GM18517 (cell line): ENCODE data around the gene TEX12.
"Not testable (repeated sequence)": the region's sequence is repeated elsewhere in the genome, so short reads cannot be mapped to it uniquely, and the experiment has no call there.

ENCODE experiments used
- ATAC-seq: cut with Tn5 transposase; IDR thresholded peaks from one replicate; pipeline ENCODE4 v1.9.1; 2021; ENCODE audit warnings: mild to moderate bottlenecking, moderate library complexity; ENCODE audit not compliant: unreplicated experiment

Gene TEX12

DNA sequence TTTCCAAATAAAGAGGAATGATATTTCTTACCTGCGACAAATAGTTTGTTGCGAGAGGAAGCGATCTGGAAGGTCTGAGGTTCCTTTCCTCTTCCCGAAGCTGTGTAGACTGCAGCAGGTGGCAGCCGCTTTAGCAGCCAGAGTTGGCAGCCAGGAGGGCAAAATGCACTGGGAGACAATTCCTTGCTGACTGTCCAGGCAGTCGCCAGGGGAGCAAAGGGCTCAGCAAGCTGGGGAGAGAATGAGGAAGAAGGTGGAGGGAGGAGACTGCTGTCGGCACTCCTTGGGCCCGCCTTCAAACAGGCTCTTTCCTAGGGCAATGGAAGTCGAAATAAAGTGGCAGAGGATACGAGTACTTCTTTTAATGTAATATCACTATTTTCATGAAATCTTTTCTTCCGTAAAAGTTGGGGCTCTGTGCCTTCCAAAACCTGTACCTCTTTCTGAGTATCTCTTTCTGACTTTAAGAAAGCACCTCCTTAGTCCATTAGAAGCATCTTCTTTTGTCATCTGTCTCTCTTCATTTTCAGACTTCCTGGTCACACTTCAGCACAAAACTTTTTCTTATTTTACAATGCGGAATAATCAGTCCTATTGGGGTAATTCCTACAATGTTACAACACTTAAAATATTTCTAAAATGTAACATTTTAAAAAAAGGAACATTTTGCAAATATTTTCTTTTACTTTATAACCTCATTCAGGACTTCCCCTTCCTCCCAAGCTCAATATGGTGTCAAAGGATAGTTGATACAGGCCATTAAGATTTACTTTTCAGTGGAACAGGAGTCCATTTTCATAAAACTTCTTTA lies 3.1 kb upstream of the TEX12 start, which contains the start of gene IL18:
Gene IL18 (minus strand): TSS at position 220 of the 811 bp plus-strand sequence. CDS start 9,041 bp downstream, outside the sequence.
- ATAC-seq, result no peak

DNA sequence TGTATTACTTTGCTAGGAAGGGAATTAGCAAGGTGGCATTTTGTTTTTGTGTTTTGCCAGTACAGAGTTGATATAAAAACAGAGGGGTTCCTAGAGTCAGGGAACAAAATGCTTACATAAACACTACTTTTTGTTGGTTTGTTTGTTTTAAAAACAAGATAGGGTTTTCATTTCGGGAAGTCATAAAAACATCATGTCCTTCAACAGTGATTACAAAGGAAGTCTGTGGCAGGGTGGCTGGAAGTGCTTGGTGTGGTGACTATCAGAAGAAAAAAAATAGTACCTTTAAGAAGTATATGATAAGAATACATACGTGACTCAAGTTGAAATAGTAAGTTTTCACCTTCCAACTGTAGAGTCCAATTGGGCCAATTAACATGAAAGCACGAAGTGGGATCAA lies 2.1 kb upstream of the TEX12 start:
- no peak for ATAC-seq

DNA sequence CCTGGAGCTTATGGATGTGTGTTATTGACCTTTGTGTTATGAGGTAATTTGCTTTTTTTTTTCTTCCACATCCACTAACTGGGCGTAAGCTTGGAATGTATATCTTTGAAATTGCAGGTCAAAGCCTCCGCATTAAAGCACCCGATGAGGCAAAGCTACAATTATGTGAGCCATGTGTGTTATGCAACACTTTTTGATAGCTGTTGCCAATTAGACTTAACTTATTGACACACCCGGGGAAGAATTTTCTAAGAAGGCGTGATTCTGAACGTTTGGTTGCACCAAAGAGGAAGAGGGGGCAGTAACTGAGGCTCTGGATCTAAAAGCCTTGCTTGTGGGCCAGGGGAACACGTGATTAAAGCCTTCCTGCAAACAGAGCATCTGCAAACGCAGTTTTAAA lies 610 bp upstream of the TEX12 start:
- ATAC-seq, result no peak

DNA sequence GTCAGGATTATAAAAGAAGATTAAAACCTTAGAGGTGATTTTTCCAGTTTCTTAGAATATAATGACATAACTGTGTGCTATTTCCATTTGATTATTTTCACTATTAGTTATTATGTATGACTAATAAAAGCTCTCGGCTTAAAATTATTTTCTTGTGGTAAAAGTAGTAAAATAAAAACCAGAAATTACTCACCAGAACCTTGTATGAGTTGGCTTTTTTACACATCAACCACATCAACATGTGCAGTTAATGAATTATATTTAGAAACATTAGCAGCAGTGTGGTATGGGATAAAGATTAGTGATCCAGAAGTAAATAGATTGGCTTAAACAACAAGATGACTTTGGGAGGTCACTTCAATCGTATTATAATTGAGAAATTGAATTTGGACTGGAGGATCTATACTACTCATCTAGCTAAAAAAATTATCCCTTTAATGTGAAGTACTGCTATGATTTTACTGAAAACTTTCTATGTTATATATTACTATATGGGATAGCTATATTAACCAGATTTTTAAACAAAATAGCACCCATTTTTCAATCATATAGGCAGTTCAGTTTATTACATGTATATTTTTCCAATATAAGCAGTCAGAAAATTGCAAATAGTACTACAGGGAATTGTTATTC lies 5.3 kb downstream of the TEX12 start:
- peak; percentile 59 for ATAC-seq

DNA sequence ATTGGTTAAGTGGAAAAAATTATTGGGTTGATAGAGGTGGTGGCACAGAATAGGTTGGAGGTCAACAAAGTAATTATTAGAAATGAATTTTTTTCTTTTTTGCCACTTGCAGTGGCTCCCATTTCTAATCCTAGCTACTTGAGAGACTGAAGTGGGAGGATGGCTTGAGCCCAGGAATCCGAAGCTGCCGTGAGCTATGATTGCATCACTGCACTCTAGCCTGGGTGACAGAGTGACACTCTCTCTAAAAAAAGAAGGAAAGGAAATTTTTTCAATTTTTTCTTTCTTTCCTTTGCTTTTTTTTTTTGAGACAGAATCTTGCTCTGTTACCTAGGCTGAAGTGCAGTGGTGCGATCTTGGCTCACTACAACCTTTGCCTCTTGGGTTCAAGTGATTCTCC lies 6.0 kb downstream of the TEX12 start:
- ATAC-seq, result no peak

DNA sequence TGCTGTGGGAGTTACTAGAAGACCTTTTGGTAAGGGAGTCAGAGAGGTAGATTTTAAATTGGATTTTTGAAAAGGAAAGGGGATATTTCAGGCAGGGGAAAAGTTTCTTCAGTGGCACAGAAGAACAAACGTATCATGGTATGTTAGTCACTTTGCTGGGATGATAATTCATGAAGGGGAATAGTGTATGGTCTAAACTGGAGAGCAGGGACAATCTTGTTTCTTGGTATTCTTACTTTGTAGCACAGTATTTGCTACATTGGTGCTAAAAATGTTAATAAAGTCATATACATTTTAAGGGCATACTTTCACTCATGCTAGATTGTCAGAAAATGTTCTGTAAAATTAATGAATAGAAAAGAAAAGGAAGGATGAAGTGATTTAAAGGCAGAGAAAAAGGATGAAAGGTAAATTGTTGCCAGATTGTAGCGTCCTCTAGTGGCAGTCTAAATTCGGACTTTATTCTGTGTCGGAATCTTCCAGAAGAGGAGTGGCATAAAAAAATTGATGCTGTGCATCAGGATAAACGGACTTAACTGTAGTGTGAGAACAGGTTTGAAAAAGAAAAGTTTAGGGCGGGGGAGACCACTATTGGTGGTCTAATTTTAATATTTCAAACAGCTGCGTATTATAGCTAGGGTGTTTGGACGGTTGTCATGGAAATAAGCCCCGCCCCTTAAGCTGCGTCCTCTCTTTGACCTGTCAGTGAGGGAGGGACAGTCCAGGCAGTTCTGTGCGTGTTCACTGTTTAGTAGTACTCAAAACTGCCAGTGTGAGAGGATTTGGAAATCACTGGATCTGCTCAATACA lies 7.8 kb downstream of the TEX12 start, which contains the start of gene BCO2:
Gene BCO2 (plus strand): TSS at position 724 of the 810 bp plus-strand sequence. CDS start 90 bp downstream, outside the sequence.
- peak; percentile 52 for ATAC-seq

DNA sequence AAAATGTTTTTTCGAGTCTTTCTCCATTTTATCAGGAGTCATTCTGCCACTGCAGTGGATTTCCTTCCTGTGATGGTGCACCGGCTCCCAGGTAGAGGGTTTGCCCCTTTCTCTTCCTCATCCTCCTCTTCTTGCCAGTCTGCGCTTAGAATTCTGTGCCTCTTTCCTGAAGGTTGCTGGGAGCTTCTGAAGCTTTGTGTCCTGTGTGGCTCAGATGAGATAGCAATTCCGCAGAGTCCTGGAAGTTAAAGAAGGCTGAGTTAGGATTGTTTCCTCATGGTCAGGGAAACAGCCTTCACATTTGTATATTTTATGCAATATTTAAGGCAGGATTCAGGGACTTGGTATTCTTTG lies 8.4 kb downstream of the TEX12 start:
- ATAC-seq, result no peak

DNA sequence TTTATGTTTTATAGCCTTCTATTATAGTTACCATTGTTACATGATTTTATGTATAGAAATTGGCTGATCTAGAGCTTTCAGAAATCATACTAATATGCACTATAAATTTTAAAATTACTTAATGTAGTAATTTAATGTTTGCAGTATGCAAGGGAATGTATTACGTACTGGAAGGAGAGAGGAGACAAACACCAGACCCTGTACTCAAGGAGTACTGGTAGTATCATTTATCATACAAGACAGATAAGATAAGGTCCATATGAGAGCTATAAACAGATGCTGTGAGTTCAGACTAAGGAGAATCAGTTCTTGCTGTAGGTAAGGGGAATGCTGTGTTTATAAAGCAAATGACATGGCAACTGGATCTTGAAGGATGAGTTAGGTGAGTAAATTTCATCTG lies 8.9 kb downstream of the TEX12 start:
- no peak for ATAC-seq

DNA sequence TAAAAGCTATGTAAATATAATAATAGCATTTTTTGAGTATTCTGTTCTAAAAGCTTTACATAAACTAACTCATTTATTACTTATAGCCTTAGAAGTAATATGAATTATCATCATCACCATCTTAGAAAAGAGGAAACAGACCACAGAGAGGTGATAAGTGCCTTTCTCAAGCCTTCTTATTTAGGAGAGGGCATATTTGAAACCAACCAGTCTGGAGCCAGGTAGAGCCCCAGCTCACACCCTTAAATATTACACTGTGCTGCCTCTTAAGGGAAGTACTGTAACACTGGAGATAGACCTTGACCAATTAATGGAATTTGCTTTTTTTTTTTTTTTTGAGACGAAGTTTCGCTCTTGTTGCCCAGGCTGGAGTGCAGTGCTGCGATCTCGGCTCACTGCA lies 10.4 kb downstream of the TEX12 start:
- ATAC-seq, result no peak

DNA sequence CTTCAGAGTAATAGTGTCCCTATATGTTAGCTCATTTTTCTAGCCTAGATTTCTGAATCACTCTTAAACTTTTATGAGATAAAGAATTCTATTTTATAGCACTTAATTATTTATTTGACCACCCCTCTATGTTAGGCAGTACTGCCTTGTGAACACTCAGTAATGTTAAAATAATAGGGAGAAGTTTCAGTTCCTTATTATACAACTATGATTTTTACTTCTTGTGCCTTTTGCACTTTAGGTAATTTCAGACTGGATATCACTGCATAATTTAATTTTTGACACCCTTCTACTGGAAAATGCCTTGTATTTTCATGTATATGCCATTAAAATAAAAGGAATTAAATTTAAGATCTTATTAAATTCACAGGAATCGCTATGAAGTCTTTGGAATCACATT lies 11.3 kb downstream of the TEX12 start:
- no peak for ATAC-seq

DNA sequence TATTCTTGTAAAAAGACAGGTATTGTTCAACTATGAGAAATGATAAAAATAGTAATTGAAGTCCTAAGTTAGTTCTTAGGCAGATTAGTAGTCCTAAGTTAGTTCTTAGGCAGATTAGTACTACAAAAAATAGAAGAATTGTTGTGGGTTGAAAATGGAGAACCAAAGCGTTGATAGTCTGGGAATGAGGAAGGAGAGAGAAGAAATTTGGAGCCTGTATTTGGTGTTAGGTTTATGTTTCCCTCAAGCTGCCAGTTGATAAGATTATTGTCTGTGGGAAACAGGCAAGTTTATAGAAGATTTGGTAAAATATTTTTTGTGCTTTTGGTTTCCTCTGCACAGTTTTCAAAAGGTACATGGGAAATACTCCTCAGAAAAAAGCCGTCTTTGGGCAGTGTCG lies 11.8 kb downstream of the TEX12 start:
- ATAC-seq, result no peak

DNA sequence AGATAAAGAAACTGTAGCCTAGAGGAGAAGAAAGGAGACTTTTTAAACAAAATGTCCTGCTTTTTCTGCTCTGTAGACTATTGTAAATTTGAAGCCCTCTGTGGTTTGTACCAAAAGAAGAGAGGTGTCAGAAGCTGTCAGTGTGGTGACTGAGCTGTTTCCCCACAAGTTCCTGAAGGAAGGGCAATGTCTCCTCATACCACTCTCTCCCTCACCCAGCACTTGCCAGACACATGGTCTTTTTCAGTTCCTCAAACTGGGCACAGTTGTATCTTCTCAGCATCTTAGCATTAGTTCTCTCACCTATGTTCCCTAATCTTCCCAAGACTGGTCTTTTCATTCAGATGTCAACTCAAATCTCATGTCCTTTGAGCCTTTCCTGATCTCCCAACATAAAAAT lies 12.4 kb downstream of the TEX12 start:
- no peak for ATAC-seq

DNA sequence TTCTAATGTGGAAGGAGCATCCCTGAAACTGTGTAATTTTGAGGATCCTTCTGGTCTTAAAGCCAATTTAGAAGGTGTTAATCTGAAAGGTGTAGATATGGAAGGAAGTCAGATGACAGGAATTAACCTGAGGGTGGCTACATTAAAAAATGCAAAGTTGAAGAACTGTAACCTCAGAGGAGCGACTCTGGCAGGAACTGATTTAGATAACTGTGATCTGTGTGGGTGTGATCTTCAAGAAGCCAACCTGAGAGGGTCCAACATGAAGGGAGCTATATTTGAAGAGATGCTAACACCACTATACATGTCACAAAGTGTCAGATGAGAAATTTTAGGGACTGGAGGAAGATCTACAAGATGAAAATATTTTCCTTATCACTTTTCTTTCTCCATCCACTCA lies 15.7 kb downstream of the TEX12 start:
- ATAC-seq, result no peak

DNA sequence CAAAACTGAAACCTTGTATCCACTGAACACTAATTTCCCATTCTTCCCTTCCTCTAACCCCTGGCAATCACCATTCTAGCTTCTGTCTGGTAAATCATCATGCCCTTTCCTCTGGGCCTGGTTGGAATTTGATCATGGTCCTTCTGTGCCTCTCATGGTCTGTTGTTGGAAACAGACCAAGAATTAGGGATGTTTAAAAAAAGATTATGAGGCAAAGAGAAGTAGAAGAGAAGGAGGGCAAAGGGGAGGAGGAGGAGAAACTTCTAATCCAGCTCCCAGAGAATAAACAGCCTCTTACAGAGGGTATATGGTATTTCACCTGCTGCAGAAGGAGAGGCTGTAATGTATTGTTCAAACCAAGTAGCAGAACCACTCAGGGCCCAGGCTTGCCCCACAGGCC lies 18.7 kb downstream of the TEX12 start:
- no peak for ATAC-seq

DNA sequence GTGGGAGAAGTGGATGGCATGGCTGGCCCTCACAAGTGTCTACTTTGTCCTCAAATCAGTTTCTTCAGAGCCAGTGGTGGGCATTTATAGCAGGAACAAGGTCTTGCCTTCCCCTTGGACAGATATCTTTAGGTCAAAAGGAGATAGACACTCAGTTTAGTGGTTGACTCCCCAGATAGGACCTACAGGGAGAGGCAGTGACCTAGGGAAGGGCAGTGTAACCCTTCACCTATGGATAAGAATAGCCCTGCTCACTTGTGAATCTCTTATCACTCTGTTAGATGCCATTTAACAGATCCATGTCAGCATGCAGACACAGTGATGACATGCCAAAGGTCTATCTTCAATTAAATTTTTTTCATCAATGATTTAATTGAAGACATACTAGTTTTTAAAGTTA lies 19.1 kb downstream of the TEX12 start:
- no peak for ATAC-seq

DNA sequence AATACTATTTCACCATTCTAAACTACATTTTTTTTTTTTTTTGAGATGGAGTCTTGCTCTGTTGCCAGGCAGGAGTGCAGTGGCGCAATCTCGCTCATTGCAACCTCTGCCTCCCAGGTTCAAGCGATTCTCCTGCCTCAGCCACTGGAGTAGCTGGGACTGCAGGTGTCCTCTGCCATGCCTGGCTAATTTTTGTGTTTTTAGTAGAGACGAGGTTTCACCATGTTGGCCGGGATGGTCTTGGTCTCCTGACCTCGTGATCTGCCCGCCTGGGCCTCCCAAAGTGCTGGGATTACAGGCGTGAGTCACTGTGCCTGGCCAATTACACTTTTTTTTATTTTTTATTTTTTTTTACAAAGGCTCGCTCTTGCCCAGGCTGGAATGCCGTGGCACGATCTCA lies 27.9 kb downstream of the TEX12 start:
- not testable (repeated sequence) for ATAC-seq

DNA sequence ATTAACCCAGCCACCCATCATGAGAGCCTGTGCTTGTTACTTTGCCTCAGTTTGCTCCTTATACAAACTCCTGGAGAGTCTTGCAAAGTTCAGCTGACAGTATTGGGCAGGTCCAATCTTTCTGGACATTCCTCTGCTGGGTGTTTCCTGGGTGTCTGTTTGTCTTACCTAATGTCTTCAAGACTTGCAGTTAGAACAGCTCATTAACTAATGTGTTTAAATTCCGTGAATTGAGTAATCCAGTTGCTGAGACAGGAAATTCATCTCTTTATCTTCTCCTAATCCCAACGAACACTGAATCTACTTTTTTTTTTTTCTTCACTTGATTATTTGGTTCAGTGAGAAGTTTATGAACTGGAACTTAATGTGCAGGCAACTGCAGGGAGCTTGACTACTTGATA lies 28.8 kb downstream of the TEX12 start:
- no peak for ATAC-seq

DNA sequence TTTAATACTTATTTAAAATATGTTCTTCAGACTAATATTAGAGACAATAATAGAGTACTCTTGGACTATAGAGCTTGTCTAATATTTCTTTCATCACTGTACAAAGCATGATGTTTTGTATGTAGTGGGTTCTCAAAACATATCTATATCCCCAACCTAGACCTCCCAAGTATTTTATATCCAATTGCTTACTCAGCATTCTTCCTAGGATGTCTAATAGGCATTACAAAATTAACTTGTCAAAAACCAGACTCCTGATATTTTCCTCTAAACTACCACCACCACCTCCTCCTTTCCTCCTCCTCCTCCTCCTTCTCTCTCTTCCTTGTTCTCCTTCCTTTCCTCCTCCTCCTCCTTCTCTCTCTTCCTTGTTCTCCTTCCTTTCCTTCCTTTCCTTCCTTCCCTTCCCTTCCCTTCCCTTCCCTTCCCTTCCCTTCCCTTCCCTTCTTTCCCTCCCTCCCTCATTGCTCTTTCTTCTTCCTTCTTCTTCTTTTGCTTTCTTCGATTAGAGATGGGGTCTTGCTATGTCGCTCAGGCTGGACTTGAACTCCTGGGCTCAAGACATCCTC lies 29.4 kb downstream of the TEX12 start:
- ATAC-seq, result no peak

DNA sequence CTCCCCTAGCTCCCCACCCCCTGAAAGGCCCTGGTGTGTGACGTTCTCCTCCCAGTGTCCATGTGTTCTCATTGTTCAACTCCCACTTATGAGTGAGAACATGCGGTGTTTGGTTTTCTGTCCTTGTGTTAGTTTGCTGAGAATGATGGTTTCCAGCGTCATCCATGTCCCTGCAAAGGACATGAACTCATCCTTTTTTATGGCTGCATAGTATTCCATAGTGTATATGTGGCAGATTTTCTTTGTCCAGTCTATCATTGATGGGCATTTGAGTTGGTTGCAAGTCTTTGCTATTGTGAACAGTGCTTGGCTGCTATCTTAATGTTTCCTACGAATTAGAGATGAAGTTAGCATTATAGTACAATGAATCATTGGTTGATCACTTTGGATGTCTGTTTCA lies 31.9 kb downstream of the TEX12 start:
- ATAC-seq, result not testable (repeated sequence)

DNA sequence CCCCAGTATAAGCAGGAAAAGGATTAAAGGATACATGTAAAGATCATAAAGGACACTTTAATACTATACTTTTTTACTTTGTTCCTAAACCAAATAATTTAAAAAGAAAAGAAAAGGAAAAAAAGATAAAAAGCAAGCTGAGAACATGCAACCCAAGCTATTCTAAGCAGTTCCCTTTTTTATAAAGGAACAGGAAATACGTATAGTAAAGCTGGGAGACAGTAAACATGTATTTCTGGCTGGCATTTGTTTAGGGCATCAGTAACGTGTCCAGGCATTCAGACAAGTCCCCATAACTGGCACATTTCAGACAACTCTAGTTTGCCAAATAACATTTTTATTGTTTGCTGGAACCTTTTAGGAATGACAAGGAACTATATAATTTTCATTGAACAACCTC lies 33.1 kb downstream of the TEX12 start:
- ATAC-seq, result no peak

DNA sequence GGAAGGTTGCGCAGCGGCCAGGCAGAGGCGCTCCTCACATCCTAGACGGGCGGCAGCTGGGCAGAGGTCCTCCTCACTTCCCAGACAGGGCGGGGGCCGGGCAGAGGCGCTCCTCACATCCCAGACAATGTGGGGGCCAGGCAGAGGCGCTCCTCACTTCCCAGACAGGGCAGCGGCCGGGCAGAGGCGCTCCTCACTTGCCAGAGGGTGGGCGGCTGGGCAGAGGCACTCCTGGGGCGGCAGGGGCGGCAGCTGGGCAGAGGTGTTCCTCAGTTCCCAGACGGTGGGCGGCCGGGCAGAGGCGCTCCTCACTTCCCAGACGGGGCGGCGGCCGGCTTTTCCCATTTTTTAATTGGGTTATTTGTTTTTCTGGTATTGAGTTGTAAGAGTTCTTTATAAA lies 38.9 kb downstream of the TEX12 start:
- ATAC-seq, result no peak
